ENCODE measurements around the gene MOB1B.

DNA sequence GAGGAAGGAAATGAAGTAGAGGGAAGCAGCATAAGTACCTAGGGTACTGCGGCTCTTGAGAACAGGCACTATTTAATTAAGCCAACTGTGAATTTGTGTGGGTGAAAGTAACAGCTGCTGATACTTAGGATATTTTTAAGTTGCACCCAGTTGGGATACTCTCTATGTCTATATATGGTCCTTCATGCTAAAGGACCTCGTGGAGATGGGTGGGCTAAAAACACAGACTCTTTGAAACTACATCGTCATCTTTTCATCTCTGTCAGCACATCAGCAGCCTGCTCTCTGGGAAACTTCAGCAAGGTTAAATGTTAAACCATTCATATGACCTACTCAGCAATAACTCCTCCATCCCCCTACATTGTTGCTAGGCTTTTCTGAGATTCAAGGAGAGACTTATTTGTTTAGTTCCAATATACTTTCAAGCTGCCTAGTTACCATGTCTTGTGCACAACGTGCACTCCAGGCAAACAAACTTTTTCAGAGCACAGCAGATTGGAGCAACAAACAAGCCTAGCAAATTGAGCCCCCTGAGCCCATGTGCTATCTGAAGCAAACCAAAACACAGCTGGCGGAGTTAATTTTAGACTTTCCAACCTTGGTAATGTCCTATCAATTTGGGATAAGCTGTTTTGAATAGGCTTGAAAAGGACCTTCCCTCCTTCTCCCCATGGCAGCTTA is 6.2 kb upstream of the MOB1B start:
- TF ChIP-seq CREB1 (IDR thresholded peaks at IDR 0.05; ENCODE audit: low read depth) (no peak), SREBF2 (IDR thresholded peaks at IDR 0.05; ENCODE audit: low read length) (no peak), ZNF274 (IDR thresholded peaks at IDR 0.05; ENCODE audit: insufficient read depth, insufficient read length) (no peak), EZH2 (IDR thresholded peaks at IDR 0.05; ENCODE audit: borderline replicate concordance, control insufficient read depth, low read depth, low read length) (no peak), MTA2 (IDR thresholded peaks at IDR 0.05; ENCODE audit: low read depth) (no peak), NR2C2 (IDR thresholded peaks at IDR 0.05; ENCODE audit: borderline replicate concordance, control insufficient read depth, insufficient read length, low read depth) (no peak), POLR2AphosphoS5 (IDR thresholded peaks at IDR 0.05; ENCODE audit: low read length) (no peak)
- TF ChIP-seq, protein P1, sequence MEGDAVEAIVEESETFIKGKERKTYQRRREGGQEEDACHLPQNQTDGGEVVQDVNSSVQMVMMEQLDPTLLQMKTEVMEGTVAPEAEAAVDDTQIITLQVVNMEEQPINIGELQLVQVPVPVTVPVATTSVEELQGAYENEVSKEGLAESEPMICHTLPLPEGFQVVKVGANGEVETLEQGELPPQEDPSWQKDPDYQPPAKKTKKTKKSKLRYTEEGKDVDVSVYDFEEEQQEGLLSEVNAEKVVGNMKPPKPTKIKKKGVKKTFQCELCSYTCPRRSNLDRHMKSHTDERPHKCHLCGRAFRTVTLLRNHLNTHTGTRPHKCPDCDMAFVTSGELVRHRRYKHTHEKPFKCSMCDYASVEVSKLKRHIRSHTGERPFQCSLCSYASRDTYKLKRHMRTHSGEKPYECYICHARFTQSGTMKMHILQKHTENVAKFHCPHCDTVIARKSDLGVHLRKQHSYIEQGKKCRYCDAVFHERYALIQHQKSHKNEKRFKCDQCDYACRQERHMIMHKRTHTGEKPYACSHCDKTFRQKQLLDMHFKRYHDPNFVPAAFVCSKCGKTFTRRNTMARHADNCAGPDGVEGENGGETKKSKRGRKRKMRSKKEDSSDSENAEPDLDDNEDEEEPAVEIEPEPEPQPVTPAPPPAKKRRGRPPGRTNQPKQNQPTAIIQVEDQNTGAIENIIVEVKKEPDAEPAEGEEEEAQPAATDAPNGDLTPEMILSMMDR (IDR thresholded peaks at IDR 0.05 in 2 of 3, conservative IDR thresholded peaks at IDR 0.05 in 1 of 3; ENCODE audit: control insufficient read depth in 2 of 3, extremely low read depth in 1 of 3, insufficient read depth in 1 of 3, low read depth in 3 of 3, low read length in 3 of 3) = no peak
